ENCODE data around the gene MSI2.
A peak's percentile ranks its signal among the peaks of the same experiment; 100 is the strongest.

The MSI2 gene

GRCh38 chr17:57440522-57441269 lies 184.4 kb downstream of the MSI2 start:
- no peak for TF ChIP-seq EZH2phosphoT487 (IDR thresholded peaks at IDR 0.05; ENCODE audit: borderline replicate concordance)
- peak; percentile 22; the same call in 1 of the 2 replicates for TF ChIP-seq CTCF (conservative IDR thresholded peaks at IDR 0.05; ENCODE audit: low read length)
- Histone ChIP-seq H3K79me2 (ENCODE audit: insufficient read depth, low read length) (peaks cover 87% of the 10 kb centered on the region), H2AFZ (ENCODE audit: low read length) (no peak overlapping the region), H3K36me3 (ENCODE audit: insufficient read depth, low read length) (peaks cover 25% of the 10 kb centered on the region; the same call in 1 of the 2 replicates), H3K9me3 (ENCODE audit: insufficient read depth, low read depth, low read length) (no peaks in the 10 kb centered on the region), H3F3A (ENCODE audit: low read depth) (peaks cover 31% of the 10 kb centered on the region), H3K9ac (ENCODE audit: low read depth, low read length, poor library complexity, severe bottlenecking) (peak overlapping the region; percentile 90), H3K9me2 (replicated peaks; ENCODE audit: low read depth, low read length) (no peaks in the 10 kb centered on the region), H4K20me1 (ENCODE audit: insufficient read depth, low read length, poor library complexity, severe bottlenecking) (no peaks in the 10 kb centered on the region), H3K27me3 (ENCODE audit: insufficient read depth, low read length, poor library complexity, severe bottlenecking) (no peaks in the 10 kb centered on the region), H3K4me1 (ENCODE audit: insufficient read depth, low read length, poor library complexity, severe bottlenecking) (peaks cover 95% of the 10 kb centered on the region), H3K4me2 (ENCODE audit: low read depth, low read length, poor library complexity, severe bottlenecking) (peak overlapping the region; percentile 54), H3K4me3 (ENCODE audit: low read length, poor library complexity, severe bottlenecking) (peak overlapping the region; percentile 3)

- peaks cover 87% of the 10 kb centered on the region for H3K79me2 ChIP-seq (ENCODE audit: insufficient read depth, low read length)
- peak overlapping the region; percentile 3 for H3K4me3 ChIP-seq (ENCODE audit: low read length, poor library complexity, severe bottlenecking)
- H3K9me3 ChIP-seq (ENCODE audit: insufficient read depth, low read depth, low read length), result no peaks in the 10 kb centered on the region
- no peaks in the 10 kb centered on the region for H3K9me2 ChIP-seq (replicated peaks; ENCODE audit: low read depth, low read length)
- peaks cover 95% of the 10 kb centered on the region for H3K4me1 ChIP-seq (ENCODE audit: insufficient read depth, low read length, poor library complexity, severe bottlenecking)
- no peak for TF ChIP-seq EZH2phosphoT487 (IDR thresholded peaks at IDR 0.05; ENCODE audit: borderline replicate concordance)
- TF ChIP-seq CTCF (conservative IDR thresholded peaks at IDR 0.05; ENCODE audit: low read length), result no peak
- peak overlapping the region; percentile 90 for H3K9ac ChIP-seq (ENCODE audit: low read depth, low read length, poor library complexity, severe bottlenecking)
- H3K36me3 ChIP-seq (ENCODE audit: insufficient read depth, low read length), result peaks cover 30% of the 10 kb centered on the region; the same call in 1 of the 2 replicates
- H3K4me2 ChIP-seq (ENCODE audit: low read depth, low read length, poor library complexity, severe bottlenecking), result peak overlapping the region; percentile 54
- H2AFZ ChIP-seq (ENCODE audit: low read length), result no peak overlapping the region
- H3K27me3 ChIP-seq (ENCODE audit: insufficient read depth, low read length, poor library complexity, severe bottlenecking), result no peaks in the 10 kb centered on the region
- H4K20me1 ChIP-seq (ENCODE audit: insufficient read depth, low read length, poor library complexity, severe bottlenecking), result no peaks in the 10 kb centered on the region
- peaks cover 31% of the 10 kb centered on the region for H3F3A ChIP-seq (ENCODE audit: low read depth)
These were observed 184.9 kb downstream of the MSI2 start for GRCh38 chr17:57441270-57441600.

GRCh38 chr17:57442401-57442823 lies 186.1 kb downstream of the MSI2 start:
- H3K4me2 ChIP-seq (ENCODE audit: low read depth, low read length, poor library complexity, severe bottlenecking), result peak overlapping the region; percentile 54
- no peak overlapping the region for H2AFZ ChIP-seq (ENCODE audit: low read length)

More at GRCh38 chr17:57442401-57442823, 186.1 kb downstream of the MSI2 start:
- Histone ChIP-seq H3K36me3 (ENCODE audit: insufficient read depth, low read length) (peaks cover 39% of the 10 kb centered on the region; the same call in 1 of the 2 replicates), H3K9ac (ENCODE audit: low read depth, low read length, poor library complexity, severe bottlenecking) (peak overlapping the region; percentile 90), H3K79me2 (ENCODE audit: insufficient read depth, low read length) (peaks cover 87% of the 10 kb centered on the region), H3K9me3 (ENCODE audit: insufficient read depth, low read depth, low read length) (no peaks in the 10 kb centered on the region), H3K27me3 (ENCODE audit: insufficient read depth, low read length, poor library complexity, severe bottlenecking) (no peaks in the 10 kb centered on the region), H3F3A (ENCODE audit: low read depth) (peaks cover 20% of the 10 kb centered on the region), H4K20me1 (ENCODE audit: insufficient read depth, low read length, poor library complexity, severe bottlenecking) (no peaks in the 10 kb centered on the region), H3K4me1 (ENCODE audit: insufficient read depth, low read length, poor library complexity, severe bottlenecking) (peaks cover 92% of the 10 kb centered on the region), H3K9me2 (replicated peaks; ENCODE audit: low read depth, low read length) (no peaks in the 10 kb centered on the region), H3K4me3 (ENCODE audit: low read length, poor library complexity, severe bottlenecking) (peak overlapping the region; percentile 37)
- TF ChIP-seq EZH2phosphoT487 (IDR thresholded peaks at IDR 0.05; ENCODE audit: borderline replicate concordance), result no peak
- no peak for TF ChIP-seq CTCF (conservative IDR thresholded peaks at IDR 0.05; ENCODE audit: low read length)
